KMS-11 (cell line): ENCODE data around the gene IL17RB.

Source experiments
- H2AFZ ChIP-seq: fragments of 200-600 bp; sonication (generic); 2 replicates; pipeline ENCODE4 v1.6.1; 2016; ENCODE audit warnings: antibody characterized with exemption, mixed run types, low read depth
- H3K27ac ChIP-seq: fragments of 200-600 bp; sonication (generic); 2 replicates; pipeline ENCODE4 v1.6.1; 2016; ENCODE audit warnings: mild to moderate bottlenecking, mixed run types
- H3K27me3 ChIP-seq: fragments of 200-600 bp; sonication (generic); 2 replicates; pipeline ENCODE4 v1.6.1; 2017; ENCODE audit warnings: mild to moderate bottlenecking, low read depth, mixed run types, moderate library complexity; ENCODE audit not compliant: insufficient read depth
- H3K36me3 ChIP-seq: fragments of 200-600 bp; sonication (generic); 2 replicates; pipeline ENCODE4 v1.6.1; 2017; ENCODE audit warnings: mild to moderate bottlenecking, mixed run types; ENCODE audit not compliant: insufficient read depth
- H3K4me1 ChIP-seq: fragments of 200-600 bp; sonication (generic); 2 replicates; pipeline ENCODE4 v1.6.1; 2016; ENCODE audit warnings: mild to moderate bottlenecking, low read depth, mixed run types; ENCODE audit not compliant: poor library complexity, severe bottlenecking
- H3K4me2 ChIP-seq: fragments of 200-600 bp; sonication (generic); 2 replicates; pipeline ENCODE4 v1.7.0; 2016; ENCODE audit warnings: mild to moderate bottlenecking, mixed run types
- H3K4me3 ChIP-seq: fragments of 200-600 bp; sonication (generic); IDR thresholded peaks from 2 replicates; pipeline ENCODE4 v1.6.1; 2017; ENCODE audit warnings: low read depth, low read length, mixed read lengths; ENCODE audit not compliant: insufficient read depth
- H3K79me2 ChIP-seq: fragments of 200-600 bp; sonication (generic); 2 replicates; pipeline ENCODE4 v1.6.1; 2016; ENCODE audit warnings: low read depth, mixed run types; ENCODE audit not compliant: insufficient read depth
- H3K9ac ChIP-seq: fragments of 200-600 bp; sonication (generic); 2 replicates; pipeline ENCODE4 v1.6.1; 2016; ENCODE audit warnings: mild to moderate bottlenecking, mixed run types
- H4K20me1 ChIP-seq: fragments of 200-600 bp; sonication (generic); 2 replicates; pipeline ENCODE4 v1.6.1; 2016; ENCODE audit warnings: mild to moderate bottlenecking, mixed run types; ENCODE audit not compliant: insufficient read depth
- TF ChIP-seq, protein P1 (sequence below): fragments of 200-600 bp; sonication (generic); conservative IDR thresholded peaks from 2 replicates; pipeline ENCODE4 v1.6.1; 2017; ENCODE audit warnings: low read depth, mild to moderate bottlenecking, antibody characterized with exemption, low read length, moderate library complexity, mixed read lengths

Gene IL17RB

DNA sequence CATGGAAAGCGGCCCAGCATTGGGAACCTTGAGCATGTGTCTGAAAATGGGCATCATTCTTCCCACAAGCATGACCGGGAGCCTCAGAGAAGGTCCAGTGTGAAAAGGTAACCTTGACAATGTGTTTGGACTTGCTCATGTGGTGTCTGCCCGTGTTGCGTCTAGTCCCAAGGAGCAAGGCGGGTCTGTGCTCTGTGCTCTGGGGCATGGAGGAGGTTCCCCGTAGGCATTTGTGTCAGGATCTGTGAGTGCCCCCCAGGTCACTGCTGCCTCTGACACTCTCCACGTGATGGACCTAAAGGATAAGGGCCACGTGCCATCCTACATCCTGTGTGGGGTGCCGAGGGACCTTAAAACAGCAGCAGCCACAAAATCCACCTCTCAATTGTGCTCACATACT is 45.0 kb upstream of the IL17RB start:
- no peak overlapping the region for H2AFZ ChIP-seq
- no peaks in the 10 kb centered on the region for H3K27me3 ChIP-seq
- H3K4me3 ChIP-seq: no peak overlapping the region
- H4K20me1 ChIP-seq: no peaks in the 10 kb centered on the region
- H3K36me3 ChIP-seq: no peaks in the 10 kb centered on the region
- H3K4me1 ChIP-seq: no peaks in the 10 kb centered on the region
- no peak overlapping the region for H3K4me2 ChIP-seq
- H3K9ac ChIP-seq: no peak overlapping the region
- no peak overlapping the region for H3K27ac ChIP-seq
- no peaks in the 10 kb centered on the region for H3K79me2 ChIP-seq
- TF ChIP-seq, protein P1, sequence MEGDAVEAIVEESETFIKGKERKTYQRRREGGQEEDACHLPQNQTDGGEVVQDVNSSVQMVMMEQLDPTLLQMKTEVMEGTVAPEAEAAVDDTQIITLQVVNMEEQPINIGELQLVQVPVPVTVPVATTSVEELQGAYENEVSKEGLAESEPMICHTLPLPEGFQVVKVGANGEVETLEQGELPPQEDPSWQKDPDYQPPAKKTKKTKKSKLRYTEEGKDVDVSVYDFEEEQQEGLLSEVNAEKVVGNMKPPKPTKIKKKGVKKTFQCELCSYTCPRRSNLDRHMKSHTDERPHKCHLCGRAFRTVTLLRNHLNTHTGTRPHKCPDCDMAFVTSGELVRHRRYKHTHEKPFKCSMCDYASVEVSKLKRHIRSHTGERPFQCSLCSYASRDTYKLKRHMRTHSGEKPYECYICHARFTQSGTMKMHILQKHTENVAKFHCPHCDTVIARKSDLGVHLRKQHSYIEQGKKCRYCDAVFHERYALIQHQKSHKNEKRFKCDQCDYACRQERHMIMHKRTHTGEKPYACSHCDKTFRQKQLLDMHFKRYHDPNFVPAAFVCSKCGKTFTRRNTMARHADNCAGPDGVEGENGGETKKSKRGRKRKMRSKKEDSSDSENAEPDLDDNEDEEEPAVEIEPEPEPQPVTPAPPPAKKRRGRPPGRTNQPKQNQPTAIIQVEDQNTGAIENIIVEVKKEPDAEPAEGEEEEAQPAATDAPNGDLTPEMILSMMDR: no peak

DNA sequence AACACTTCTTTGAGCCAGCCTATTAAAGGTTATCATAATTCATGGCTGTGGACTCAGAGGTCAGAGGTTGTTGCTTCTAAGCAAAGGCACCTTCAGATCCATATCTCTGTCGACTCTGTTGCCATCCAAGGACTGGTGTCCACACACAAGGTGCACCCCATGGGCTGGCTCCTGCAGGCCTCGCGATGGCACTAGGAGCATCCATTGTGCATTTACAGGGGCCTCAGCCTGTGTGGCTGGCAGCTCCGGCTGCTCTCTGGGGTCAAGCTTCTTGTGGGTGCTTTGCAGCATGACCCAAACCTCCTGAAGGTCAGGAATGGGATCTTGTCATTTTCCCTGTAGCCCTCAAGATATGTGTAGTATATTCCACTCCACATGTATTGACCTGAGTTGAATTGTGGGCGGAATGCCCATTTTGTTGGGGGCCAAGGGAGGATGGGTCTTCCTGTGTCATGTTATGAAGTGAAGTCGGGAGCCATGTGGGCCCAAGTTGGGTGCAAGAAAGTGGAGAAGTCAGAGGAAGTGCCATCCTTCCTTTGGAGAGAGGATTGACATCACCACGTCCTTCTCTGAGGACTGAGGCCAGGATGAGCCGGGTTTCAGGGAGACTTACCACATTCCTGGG is 44.0 kb upstream of the IL17RB start:
- no peak overlapping the region for H3K4me2 ChIP-seq
- H3K27ac ChIP-seq: no peak overlapping the region

DNA sequence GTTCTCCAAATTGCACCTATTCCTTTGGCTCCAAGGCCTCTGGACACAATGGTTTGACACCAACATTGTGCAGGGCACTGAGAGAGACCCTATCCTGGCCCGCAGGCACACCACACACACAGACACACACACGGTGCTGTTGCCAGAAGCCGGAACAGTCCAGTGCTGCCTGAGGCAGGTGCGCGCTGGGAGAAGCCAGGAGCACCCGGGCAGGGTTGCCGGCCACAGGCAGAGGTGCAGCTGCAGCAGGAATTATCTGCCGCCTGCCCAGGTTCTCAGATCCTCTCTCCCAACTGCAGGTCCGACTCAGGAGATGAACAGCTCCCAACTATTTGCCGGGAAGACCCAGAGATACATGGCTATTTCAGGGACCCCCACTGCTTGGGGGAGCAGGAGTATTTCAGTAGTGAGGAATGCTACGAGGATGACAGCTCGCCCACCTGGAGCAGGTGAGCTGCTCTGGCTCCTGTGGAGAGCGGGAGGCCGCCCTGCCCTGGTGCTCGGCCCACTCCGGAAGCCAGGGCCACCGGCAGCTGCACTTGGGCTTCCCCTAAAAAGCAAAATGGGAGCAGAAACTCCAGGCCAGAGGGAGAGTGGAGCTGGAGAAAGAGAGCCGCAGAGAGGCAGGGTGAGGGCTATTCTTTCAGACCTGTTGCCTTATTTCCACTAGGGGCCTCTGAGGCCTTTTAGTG is 43.1 kb upstream of the IL17RB start:
- Histone ChIP-seq H3K4me2 (no peak overlapping the region), H3K4me3 (no peak overlapping the region), H3K36me3 (no peaks in the 10 kb centered on the region), H3K27ac (no peak overlapping the region), H3K79me2 (no peaks in the 10 kb centered on the region), H3K27me3 (no peaks in the 10 kb centered on the region), H3K4me1 (no peaks in the 10 kb centered on the region), H3K9ac (no peak overlapping the region), H4K20me1 (no peaks in the 10 kb centered on the region), H2AFZ (no peak overlapping the region)
- TF ChIP-seq, protein P1: no peak

More for the DNA sequence above, 44.0 kb upstream of the IL17RB start:
- Histone ChIP-seq H3K9ac (no peak overlapping the region), H3K27me3 (no peaks in the 10 kb centered on the region), H3K4me1 (no peaks in the 10 kb centered on the region), H3K4me3 (no peak overlapping the region), H4K20me1 (no peaks in the 10 kb centered on the region), H3K79me2 (no peaks in the 10 kb centered on the region), H2AFZ (no peak overlapping the region), H3K36me3 (no peaks in the 10 kb centered on the region)
- TF ChIP-seq, protein P1: no peak

DNA sequence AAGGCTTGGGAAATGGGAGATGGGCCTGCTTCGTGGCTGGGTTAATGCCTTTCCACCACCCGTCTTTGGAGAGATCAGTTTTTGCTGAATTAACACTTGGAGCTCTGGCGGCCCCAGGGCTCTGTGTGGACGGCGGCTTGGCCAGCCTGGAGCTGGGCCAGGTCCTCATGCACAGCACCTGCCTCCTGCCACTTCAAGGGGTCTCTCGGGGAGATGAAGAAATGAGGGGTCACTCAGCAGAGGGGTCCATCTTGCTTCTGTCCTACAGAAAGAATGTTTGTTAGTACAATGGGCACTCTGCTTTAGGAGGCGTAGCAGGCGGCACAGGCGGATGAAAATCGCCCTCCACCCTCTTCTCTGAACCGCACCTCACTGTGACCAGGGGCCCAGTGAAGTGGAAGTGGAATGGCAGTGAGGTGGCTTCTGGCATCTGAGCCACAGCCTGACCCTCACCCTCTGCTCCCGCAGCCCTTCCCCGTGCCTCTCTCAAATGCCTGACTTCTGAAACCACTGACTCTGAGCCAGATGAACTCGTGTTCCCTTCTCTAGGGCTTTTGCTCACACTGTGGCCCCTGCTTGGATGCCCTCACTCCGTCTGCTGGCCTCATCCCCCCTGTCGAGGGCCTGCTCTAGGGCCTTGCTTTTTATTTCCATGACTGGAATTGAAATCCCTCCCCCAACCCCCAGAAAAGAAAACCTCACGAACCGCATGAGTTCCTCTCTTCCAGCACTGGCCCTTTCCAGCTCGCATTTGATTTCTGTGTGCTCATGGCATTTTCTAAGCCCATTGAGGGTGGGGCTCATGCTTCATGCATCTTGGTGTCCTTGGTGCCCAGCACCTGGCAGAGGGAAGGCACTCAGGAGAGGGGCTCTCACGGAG is 42.3 kb upstream of the IL17RB start:
- Histone ChIP-seq H3K4me1 (no peaks in the 10 kb centered on the region), H3K79me2 (no peaks in the 10 kb centered on the region), H4K20me1 (no peaks in the 10 kb centered on the region), H2AFZ (no peak overlapping the region), H3K27me3 (no peaks in the 10 kb centered on the region), H3K36me3 (no peaks in the 10 kb centered on the region), H3K4me2 (no peak overlapping the region), H3K4me3 (no peak overlapping the region), H3K27ac (no peak overlapping the region), H3K9ac (no peak overlapping the region)
- TF ChIP-seq, protein P1: no peak
